HepG2 (cell line): ENCODE data around the gene HECTD1. TPM values are rescaled to one million over a fixed set of nuclear protein-coding genes. Genes with fewer than 3 reads are reported as not detected.

Experiments used
- AGO1 ChIP-seq: fragments of 200-400 bp; formaldehyde crosslinking; IDR thresholded peaks from 2 replicates; pipeline ENCODE4 v1.6.1; 2017; ENCODE audit warnings: mild to moderate bottlenecking, low read depth, low read length, moderate library complexity; ENCODE audit not compliant: poor library complexity, severe bottlenecking
- ATF7 ChIP-seq, 2 experiments: fragments of 450-650 bp in 1 of 2; sonication (generic) in 1 of 2; formaldehyde crosslinking in 1 of 2; IDR thresholded peaks; 2 replicates each; pipeline versions ENCODE4 v1.4.0 to v1.6.1; 2016 to 2020; ENCODE audit warnings: antibody characterized with exemption in 1 of 2, mild to moderate bottlenecking in 1 of 2, missing genetic modification reagents in 1 of 2
- DMAP1 ChIP-seq: IDR thresholded peaks from 2 replicates; pipeline ENCODE4 v1.6.1; 2016
- DR1 ChIP-seq: sonication (generic); formaldehyde crosslinking; IDR thresholded peaks from 2 replicates; pipeline ENCODE4 v1.8.0; 2021; ENCODE audit warnings: mild to moderate bottlenecking, missing genetic modification reagents, inconsistent platforms
- ETV5 ChIP-seq: IDR thresholded peaks from 2 replicates; pipeline ENCODE4 v1.6.1; 2018; ENCODE audit warnings: missing biosample characterization, missing genetic modification reagents, inconsistent platforms, borderline replicate concordance
- ISX ChIP-seq: sonication (generic); formaldehyde crosslinking; conservative IDR thresholded peaks from 2 replicates; pipeline ENCODE4 v1.5.0; 2020; ENCODE audit warnings: missing genetic modification reagents
- KLF6 ChIP-seq: IDR thresholded peaks from 2 replicates; pipeline ENCODE4 v1.8.0; 2016; ENCODE audit warnings: missing biosample characterization, missing genetic modification reagents
- MAFF ChIP-seq: IDR thresholded peaks from 2 replicates; pipeline ENCODE4 v1.6.1; 2011; ENCODE audit warnings: low read depth, low read length, improper control_type of control experiment
- MAFG ChIP-seq: sonication (generic); formaldehyde crosslinking; IDR thresholded peaks from 2 replicates; pipeline ENCODE4 v1.5.1; 2020; ENCODE audit warnings: mild to moderate bottlenecking, missing genetic modification reagents
- MLXIP ChIP-seq: sonication (generic); formaldehyde crosslinking; IDR thresholded peaks from 2 replicates; pipeline ENCODE4 v1.9.0; 2021; ENCODE audit warnings: missing genetic modification reagents, borderline replicate concordance
- RORA ChIP-seq: sonication (generic); formaldehyde crosslinking; IDR thresholded peaks from 2 replicates; pipeline ENCODE4 v1.5.0; 2020; ENCODE audit warnings: mild to moderate bottlenecking, missing genetic modification reagents, moderate library complexity
- ZFP41 ChIP-seq: sonication (generic); formaldehyde crosslinking; IDR thresholded peaks from 2 replicates; pipeline ENCODE4 v1.4.0; 2020; ENCODE audit warnings: mild to moderate bottlenecking, missing genetic modification reagents, borderline replicate concordance
- ZNF3 ChIP-seq: IDR thresholded peaks from 2 replicates; pipeline ENCODE4 v1.7.0; 2017; ENCODE audit warnings: inconsistent platforms
- ZNF326 ChIP-seq: sonication (generic); formaldehyde crosslinking; IDR thresholded peaks from 2 replicates; pipeline ENCODE4 v1.4.0; 2020; ENCODE audit warnings: missing genetic modification reagents, borderline replicate concordance
- ZNF513 ChIP-seq: sonication (generic); formaldehyde crosslinking; conservative IDR thresholded peaks from 2 replicates; pipeline ENCODE4 v1.5.0; 2020; ENCODE audit warnings: missing genetic modification reagents
- ZNF766 ChIP-seq: sonication (generic); formaldehyde crosslinking; IDR thresholded peaks from 2 replicates; pipeline ENCODE4 v1.5.0; 2020; ENCODE audit warnings: missing genetic modification reagents, borderline replicate concordance
- ZNF790 ChIP-seq: sonication (generic); formaldehyde crosslinking; IDR thresholded peaks from 2 replicates; pipeline ENCODE4 v1.8.0; 2022; ENCODE audit warnings: missing genetic modification reagents, mild to moderate bottlenecking, borderline replicate concordance
- ZXDC ChIP-seq: sonication (generic); formaldehyde crosslinking; IDR thresholded peaks from 2 replicates; pipeline ENCODE4 v1.5.0; 2020; ENCODE audit warnings: mild to moderate bottlenecking, missing genetic modification reagents
- polyA plus RNA-seq, 8 experiments: library from polyadenylated mRNA; depleted of rRNA in 3 of 8; stranded (reverse) in 7 of 8; unstranded in 1 of 8; fragments of >200 nt; fragmentation: Illumina TruSeq in 4 of 8; extraction: Trizol in 4 of 8; gene quantifications; 2 replicates each; pipeline versions ENCODE4 v1.2.1 to v1.2.3, GENCODE V29; 2011 to 2016; ENCODE audit warnings: low read depth in 4 of 8, missing spikeins in 1 of 8, mixed read lengths in 1 of 8; ENCODE audit not compliant: insufficient read depth in 1 of 8
- total RNA-seq, 5 experiments: library from RNA; depleted of rRNA; stranded (reverse); fragments of >200 nt; fragmentation: Illumina TruSeq; extraction: Trizol; gene quantifications; 2 replicates each; pipeline ENCODE4 v1.2.3, GENCODE V29; 2016; ENCODE audit warnings: low read depth in 1 of 5
- TF ChIP-seq, protein P1 (sequence below): sonication (generic); formaldehyde crosslinking; IDR thresholded peaks from 2 replicates; pipeline ENCODE4 v1.4.0; 2020; ENCODE audit warnings: missing genetic modification reagents
- TF ChIP-seq, protein P2 (sequence below): sonication (generic); formaldehyde crosslinking; IDR thresholded peaks from 2 replicates; pipeline ENCODE4 v1.5.1; 2020; ENCODE audit warnings: missing genetic modification reagents, mild to moderate bottlenecking, borderline replicate concordance

The HECTD1 gene
- total and polyA plus RNA-seq, 2 of the 13 experiments (the other 11 are each of a cell fraction or from before 2014, with no cell fraction given): 312 to 560 TPM

GRCh38 chr14:31207287-31207754 lies 272 bp downstream of the HECTD1 start (continued):
- TF ChIP-seq MLXIP (CRISPR knock-in tag) (peak; percentile 56), AGO1 (no peak), MAFG (CRISPR knock-in tag) (peak; percentile 82), DMAP1 (CRISPR knock-in tag) (peak; percentile 18; the same call in 1 of the 2 replicates), MAFF (no peak), ZXDC (CRISPR knock-in tag) (no peak), ZNF766 (CRISPR knock-in tag) (no peak; the same call in 1 of the 2 replicates), ZFP41 (CRISPR knock-in tag) (peak; percentile 98), RORA (no peak), ZNF790 (CRISPR knock-in tag) (peak; percentile 98), ISX (peak; percentile 98), ATF7 (IDR thresholded peaks at IDR 0.05) (no peak), ATF7 (CRISPR knock-in tag; IDR thresholded peaks at IDR 0.05) (peak; percentile 59), DR1 (CRISPR knock-in tag) (no peak; the same call in 1 of the 2 replicates), ZNF513 (no peak), KLF6 (CRISPR knock-in tag) (peak; percentile 95), ZNF3 (peak; percentile 88; the same call in 1 of the 2 replicates), ETV5 (CRISPR knock-in tag) (no peak), ZNF326 (peak; percentile 75; the same call in 1 of the 2 replicates)
- TF ChIP-seq, protein P1, sequence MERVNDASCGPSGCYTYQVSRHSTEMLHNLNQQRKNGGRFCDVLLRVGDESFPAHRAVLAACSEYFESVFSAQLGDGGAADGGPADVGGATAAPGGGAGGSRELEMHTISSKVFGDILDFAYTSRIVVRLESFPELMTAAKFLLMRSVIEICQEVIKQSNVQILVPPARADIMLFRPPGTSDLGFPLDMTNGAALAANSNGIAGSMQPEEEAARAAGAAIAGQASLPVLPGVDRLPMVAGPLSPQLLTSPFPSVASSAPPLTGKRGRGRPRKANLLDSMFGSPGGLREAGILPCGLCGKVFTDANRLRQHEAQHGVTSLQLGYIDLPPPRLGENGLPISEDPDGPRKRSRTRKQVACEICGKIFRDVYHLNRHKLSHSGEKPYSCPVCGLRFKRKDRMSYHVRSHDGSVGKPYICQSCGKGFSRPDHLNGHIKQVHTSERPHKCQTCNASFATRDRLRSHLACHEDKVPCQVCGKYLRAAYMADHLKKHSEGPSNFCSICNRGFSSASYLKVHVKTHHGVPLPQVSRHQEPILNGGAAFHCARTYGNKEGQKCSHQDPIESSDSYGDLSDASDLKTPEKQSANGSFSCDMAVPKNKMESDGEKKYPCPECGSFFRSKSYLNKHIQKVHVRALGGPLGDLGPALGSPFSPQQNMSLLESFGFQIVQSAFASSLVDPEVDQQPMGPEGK (CRISPR knock-in tag): no peak
- TF ChIP-seq, protein P2, sequence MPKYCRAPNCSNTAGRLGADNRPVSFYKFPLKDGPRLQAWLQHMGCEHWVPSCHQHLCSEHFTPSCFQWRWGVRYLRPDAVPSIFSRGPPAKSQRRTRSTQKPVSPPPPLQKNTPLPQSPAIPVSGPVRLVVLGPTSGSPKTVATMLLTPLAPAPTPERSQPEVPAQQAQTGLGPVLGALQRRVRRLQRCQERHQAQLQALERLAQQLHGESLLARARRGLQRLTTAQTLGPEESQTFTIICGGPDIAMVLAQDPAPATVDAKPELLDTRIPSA (CRISPR knock-in tag): peak; percentile 59
